GM19035 (cell line): Measurements from ENCODE around the gene KDM4F.
"Not testable (repeated sequence)": the region's sequence is repeated elsewhere in the genome, so short reads cannot be mapped to it uniquely, and the experiment has no call there.

ENCODE experiments used
- ATAC-seq: cut with Tn5 transposase; IDR thresholded peaks from one replicate; pipeline ENCODE4 v1.9.1; 2021; ENCODE audit not compliant: unreplicated experiment

Gene KDM4F

GRCh38 chr11:95049122-95049521 is at the start of gene KDM4F:
TSS of gene KDM4F (plus strand) at chr11:95049422.
- ATAC-seq = not testable (repeated sequence)

DNA sequence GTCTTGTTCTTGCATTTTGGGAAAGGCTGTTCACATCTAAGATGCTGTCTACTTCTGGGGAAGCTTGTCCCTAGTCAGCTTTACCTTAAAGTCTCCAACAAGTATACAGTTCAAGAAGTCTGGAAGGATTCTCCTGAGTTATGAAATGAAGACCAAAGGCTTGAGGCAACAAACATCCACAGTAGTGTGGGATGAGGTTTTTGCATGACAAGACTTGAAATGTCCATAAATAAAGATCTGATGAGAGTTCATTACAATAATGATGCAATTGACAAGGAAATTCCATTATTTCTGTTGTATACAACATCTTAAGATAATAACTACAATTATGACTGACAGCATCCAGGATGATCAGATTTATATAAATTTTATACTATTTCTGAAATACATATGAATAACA is 45.5 kb upstream of the KDM4F start:
- no peak for ATAC-seq

- no peak for ATAC-seq
These were observed 43.6 kb upstream of the KDM4F start for GRCh38 chr11:95005642-95006041.

- no peak for ATAC-seq
These were observed 37.8 kb upstream of the KDM4F start for GRCh38 chr11:95011376-95011775.

DNA sequence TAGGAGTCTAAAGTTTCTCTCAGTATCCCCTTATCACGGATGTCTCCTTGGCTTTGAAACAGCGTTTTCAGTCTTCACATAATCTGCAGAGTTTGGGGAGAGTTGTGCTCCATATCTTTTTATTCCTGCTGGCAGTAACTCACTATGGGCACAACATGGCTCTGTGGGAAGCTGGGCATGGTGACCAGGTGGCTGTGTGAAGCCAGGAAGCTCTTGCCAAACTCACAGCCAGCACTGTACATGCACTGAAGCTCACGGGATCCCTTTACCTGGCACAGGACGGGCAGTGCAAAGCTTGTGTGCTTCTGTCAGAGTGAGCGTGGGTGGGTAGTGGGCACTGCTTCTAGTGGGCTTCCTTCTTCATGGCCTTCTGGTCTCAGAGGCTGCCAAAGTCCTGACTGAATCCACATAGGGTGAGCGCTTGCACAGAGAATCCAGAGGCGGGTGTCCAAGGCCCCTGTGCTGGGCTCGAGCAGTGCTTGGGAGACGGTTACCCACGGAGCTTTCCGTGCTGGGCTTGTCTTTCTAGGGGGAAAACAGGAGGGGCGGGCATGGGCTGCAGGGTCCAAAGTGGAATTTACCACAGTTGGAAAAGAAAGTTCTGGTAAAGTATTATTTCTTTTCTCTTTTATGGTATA is 34.9 kb upstream of the KDM4F start:
- no peak for ATAC-seq

- ATAC-seq = no peak
These were observed 33.1 kb upstream of the KDM4F start for GRCh38 chr11:95016139-95016538.

- not testable (repeated sequence) for ATAC-seq
These were observed 27.8 kb upstream of the KDM4F start for GRCh38 chr11:95021468-95021867.

- ATAC-seq = no peak
These were observed 24.3 kb upstream of the KDM4F start, which contains the start of gene KDM4E for GRCh38 chr11:95024958-95025357. TSS of gene KDM4E (plus strand) at chr11:95025258. CDS start at chr11:95025558, 300 bp downstream.

DNA sequence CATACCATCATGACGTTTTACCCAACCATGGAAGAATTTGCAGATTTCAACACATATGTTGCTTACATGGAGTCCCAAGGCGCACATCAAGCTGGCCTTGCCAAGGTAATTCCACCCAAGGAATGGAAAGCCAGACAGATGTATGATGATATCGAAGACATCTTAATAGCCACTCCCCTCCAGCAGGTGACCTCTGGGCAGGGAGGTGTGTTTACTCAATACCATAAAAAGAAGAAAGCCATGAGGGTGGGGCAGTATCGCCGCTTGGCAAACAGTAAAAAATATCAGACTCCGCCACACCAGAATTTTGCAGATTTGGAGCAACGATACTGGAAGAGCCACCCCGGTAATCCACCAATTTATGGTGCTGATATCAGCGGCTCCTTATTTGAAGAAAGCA is 23.6 kb upstream of the KDM4F start:
- not testable (repeated sequence) for ATAC-seq

GRCh38 chr11:95028357-95028756 is 20.9 kb upstream of the KDM4F start:
- ATAC-seq = no peak

DNA sequence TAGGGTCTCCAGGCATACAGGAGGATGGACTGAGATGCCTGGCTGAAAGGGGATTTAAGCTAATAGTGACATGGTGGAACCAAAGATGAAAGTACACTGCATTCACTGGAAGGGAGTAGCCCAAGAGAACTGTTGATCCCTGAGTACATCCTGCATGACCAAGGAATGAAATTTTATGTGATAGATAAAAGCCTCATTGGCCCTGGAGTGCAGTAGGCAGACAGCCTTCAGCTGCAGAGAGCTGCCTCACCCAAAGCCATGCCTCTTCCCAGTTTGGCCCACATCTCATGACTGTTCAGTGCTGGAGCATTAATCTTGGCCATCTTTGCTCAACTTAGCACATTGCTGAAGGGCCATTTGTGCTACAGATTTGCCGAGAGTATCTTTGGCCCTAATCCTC is 16.2 kb upstream of the KDM4F start:
- no peak for ATAC-seq

DNA sequence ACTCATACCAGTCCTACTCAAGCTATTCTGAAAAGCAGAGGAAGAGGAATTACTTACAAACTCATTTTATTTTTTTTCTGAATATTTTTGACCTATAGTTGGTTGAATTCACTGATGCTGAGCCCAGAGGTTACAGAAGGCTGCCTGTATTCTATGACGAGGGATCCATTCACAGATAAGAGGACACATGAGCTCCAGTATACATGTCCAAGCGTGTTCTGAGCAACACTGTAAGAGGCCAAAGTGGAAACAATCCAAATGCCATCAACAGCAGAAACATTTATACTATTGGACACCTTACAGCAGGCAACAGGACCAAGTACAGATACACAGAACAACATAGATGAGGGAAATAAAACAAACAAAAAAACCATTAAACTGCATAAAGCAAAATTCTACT is 13.9 kb upstream of the KDM4F start:
- no peak for ATAC-seq

GRCh38 chr11:95037356-95038035 is 11.7 kb upstream of the KDM4F start:
- not testable (repeated sequence) for ATAC-seq

DNA sequence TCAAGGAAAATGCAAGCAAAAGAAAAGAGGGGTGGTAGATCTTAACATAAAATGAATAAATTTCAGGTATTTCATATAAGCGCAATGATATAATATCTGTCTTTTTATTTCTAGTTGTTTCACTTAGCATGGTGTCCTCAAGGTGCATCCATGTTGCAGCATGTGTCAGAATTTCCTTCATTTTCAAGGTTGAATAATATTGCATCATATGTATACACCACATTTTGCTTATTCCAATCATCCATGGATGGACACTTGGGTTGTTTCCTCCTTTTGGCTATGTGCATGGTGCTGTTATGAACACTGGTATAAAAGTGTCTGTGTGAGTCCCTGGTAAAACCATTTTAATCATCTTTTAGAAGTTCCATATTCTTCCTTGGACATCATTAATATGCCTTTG is 7.0 kb upstream of the KDM4F start:
- ATAC-seq = no peak

DNA sequence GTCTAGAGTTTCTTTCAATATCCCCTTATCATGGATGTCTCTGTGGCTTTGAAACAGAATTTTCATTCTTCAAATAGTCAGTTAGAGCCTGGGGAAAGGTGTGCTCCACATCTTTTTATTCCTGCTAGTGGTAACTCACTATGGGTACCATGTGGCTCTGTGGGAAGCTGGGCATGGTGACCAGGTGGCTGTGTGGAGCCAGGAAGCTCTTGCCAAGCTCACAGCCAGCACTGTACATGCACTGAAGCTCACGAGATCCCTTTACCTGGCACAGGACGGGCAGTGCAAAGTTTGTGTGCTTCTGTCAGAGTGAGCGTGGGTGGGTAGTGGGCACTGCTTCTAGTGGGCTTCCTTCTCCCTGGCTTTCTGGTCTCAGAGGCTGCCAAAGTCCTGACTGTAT is 6.3 kb upstream of the KDM4F start:
- ATAC-seq = no peak

DNA sequence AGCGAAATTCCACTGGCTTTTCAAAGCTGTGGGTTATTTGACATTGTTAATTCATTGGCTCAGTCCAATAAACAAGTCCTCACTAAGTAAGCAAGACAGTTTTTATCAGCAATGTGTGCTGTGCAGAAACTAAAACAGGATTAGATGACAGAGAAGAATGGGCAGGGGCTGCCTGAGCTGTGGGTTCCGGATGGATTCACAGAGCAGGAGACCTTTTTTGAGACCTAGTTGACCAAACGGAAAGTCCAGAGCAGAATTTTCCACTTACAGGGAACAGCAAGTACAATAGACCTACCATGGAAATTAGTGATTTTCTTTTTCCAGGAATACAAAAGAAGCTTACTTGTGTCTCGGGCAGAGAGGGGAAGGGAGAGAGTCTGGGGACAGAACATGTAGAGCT is 5.2 kb upstream of the KDM4F start:
- ATAC-seq = no peak

DNA sequence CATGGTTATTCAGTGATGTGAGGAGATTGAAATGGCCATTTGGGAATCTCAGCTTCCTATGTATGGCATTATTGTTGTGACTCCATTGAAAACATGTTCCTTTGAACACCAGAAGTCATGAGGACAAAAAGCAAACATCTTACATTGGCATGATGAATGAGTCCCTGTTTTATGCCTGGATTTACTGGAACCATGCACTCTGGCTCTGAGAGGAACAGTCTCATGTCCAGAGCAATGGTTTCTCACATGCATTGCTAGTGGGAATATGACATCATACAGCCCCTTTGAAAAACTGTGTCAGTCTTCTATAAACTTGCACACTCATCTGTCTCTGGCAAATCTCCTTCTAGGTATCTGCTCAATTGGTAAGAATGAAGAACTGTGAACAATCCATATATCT is 3.4 kb upstream of the KDM4F start:
- ATAC-seq = no peak

- no peak for ATAC-seq
These were observed 1.5 kb downstream of the KDM4F start for GRCh38 chr11:95050595-95051202.

GRCh38 chr11:95054356-95054755 is 5.1 kb downstream of the KDM4F start:
- ATAC-seq = no peak

DNA sequence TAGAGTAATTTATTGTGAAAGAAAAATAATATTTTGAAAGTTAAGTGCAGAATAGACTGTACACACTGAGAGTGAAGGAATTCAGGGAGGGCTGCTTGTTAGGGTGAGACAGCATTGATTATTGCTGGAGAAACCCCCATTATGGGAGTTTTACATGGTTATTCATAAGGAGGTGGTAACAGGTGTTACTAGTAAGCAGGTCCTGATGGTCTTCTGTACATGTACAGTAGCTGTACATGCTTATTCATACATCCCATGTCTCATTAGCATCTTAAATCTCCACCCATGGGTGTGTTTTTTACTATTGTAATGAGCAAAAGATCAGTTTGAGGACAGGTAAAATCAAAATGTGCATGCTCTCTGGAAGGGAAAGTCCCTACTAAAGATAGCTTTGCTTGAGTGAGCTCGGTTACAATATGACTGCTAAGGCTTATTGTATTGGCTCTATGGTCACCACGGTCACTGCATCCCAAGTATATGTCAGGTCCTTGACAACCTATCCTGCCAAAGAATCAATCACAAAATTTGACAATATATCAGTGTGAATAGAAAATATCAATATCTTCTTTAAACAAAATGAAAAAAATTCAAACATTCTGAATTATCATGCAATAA is 6.2 kb downstream of the KDM4F start:
- peak; percentile 97 for ATAC-seq

- ATAC-seq = no peak
These were observed 8.7 kb downstream of the KDM4F start for GRCh38 chr11:95057959-95058358.

- ATAC-seq = no peak
These were observed 9.4 kb downstream of the KDM4F start for GRCh38 chr11:95058621-95059020.
